ENCODE measurements around the gene HK1. TPM values are rescaled to one million over a fixed set of nuclear protein-coding genes. Genes with fewer than 3 reads are reported as not detected.

Gene HK1
- total RNA-seq, result 10 to 100 TPM; 51.2 to 63.4 (median 57.4) TPM

- TF ChIP-seq CTCF (IDR thresholded peaks at IDR 0.05), result no peak
- TF ChIP-seq POLR2A (IDR thresholded peaks at IDR 0.05), result no peak
- TF ChIP-seq POLR2AphosphoS5 (IDR thresholded peaks at IDR 0.05), result no peak
- no peaks in the 10 kb centered on the region for H3K4me1 ChIP-seq
- DNase-seq (ENCODE audit: low spot score in 2 of 2), result peak in 1 of 2 donors; percentile 35
- no peaks in the 10 kb centered on the region for H3K27me3 ChIP-seq
- H3K36me3 ChIP-seq, result no peaks in the 10 kb centered on the region
- intact Hi-C loops (cut with DNase I; ENCODE audit: low total_unique reads), result no loop called here
- H3K9me3 ChIP-seq, result no peaks in the 10 kb centered on the region
- no peak within 1 kb of the TSS for H3K4me3 ChIP-seq
- H3K27ac ChIP-seq, result peak within 1 kb of the TSS in 1 of 2 donors; percentile 40
Measured at GRCh38 chr10:69278446-69278963, at the start of gene HK1. Gene HK1, plus strand, starts transcription at chr10:69278496.

GRCh38 chr10:69229616-69229916 lies 48.7 kb upstream of the HK1 start:
- Histone ChIP-seq H3K27me3 (no peaks in the 10 kb centered on the region), H3K4me3 (no peak overlapping the region), H3K9me3 (no peaks in the 10 kb centered on the region), H3K27ac (peak overlapping the region in 1 of 2 donors; percentile 11), H3K4me1 (no peaks in the 10 kb centered on the region), H3K36me3 (no peaks in the 10 kb centered on the region)
- DNase-seq (ENCODE audit: low spot score in 2 of 2), result no peak
- TF ChIP-seq POLR2AphosphoS5 (IDR thresholded peaks at IDR 0.05) (no peak), CTCF (IDR thresholded peaks at IDR 0.05) (no peak), POLR2A (IDR thresholded peaks at IDR 0.05) (no peak)
- intact Hi-C loops (cut with DNase I; ENCODE audit: low total_unique reads), result no loop called here

GRCh38 chr10:69230128-69230527 lies 48.2 kb upstream of the HK1 start:
- Histone ChIP-seq H3K27ac (no peak overlapping the region), H3K9me3 (no peaks in the 10 kb centered on the region), H3K27me3 (no peaks in the 10 kb centered on the region), H3K36me3 (no peaks in the 10 kb centered on the region), H3K4me1 (no peaks in the 10 kb centered on the region), H3K4me3 (no peak overlapping the region)
- no peak for TF ChIP-seq POLR2A (IDR thresholded peaks at IDR 0.05)
- TF ChIP-seq CTCF (IDR thresholded peaks at IDR 0.05), result no peak
- TF ChIP-seq POLR2AphosphoS5 (IDR thresholded peaks at IDR 0.05), result no peak
- DNase-seq (ENCODE audit: low spot score in 2 of 2), result no peak
- intact Hi-C loops (cut with DNase I; ENCODE audit: low total_unique reads), result no loop called here

- TF ChIP-seq CTCF (IDR thresholded peaks at IDR 0.05) (no peak), POLR2AphosphoS5 (IDR thresholded peaks at IDR 0.05) (no peak), POLR2A (IDR thresholded peaks at IDR 0.05) (no peak)
- no peaks in the 10 kb centered on the region for H3K4me1 ChIP-seq
- DNase-seq (ENCODE audit: low spot score in 2 of 2), result no peak
- H3K4me3 ChIP-seq, result no peak overlapping the region
- intact Hi-C loops (cut with DNase I; ENCODE audit: low total_unique reads), result no loop called here
- no peaks in the 10 kb centered on the region for H3K9me3 ChIP-seq
- H3K36me3 ChIP-seq, result no peaks in the 10 kb centered on the region
- H3K27ac ChIP-seq, result no peak overlapping the region
- no peaks in the 10 kb centered on the region for H3K27me3 ChIP-seq
Measured at GRCh38 chr10:69232252-69232651, 46.0 kb upstream of the HK1 start.

GRCh38 chr10:69232736-69233480 lies 45.4 kb upstream of the HK1 start:
- H3K27ac ChIP-seq, result no peak overlapping the region
- no peak for DNase-seq (ENCODE audit: low spot score in 2 of 2)
- TF ChIP-seq CTCF (IDR thresholded peaks at IDR 0.05), result no peak
- no peak for TF ChIP-seq POLR2AphosphoS5 (IDR thresholded peaks at IDR 0.05)
- TF ChIP-seq POLR2A (IDR thresholded peaks at IDR 0.05), result no peak
- H3K4me3 ChIP-seq, result no peak overlapping the region
- no peaks in the 10 kb centered on the region for H3K27me3 ChIP-seq
- H3K4me1 ChIP-seq, result no peaks in the 10 kb centered on the region
- intact Hi-C loops (cut with DNase I; ENCODE audit: low total_unique reads), result no loop called here
- H3K36me3 ChIP-seq, result no peaks in the 10 kb centered on the region
- no peaks in the 10 kb centered on the region for H3K9me3 ChIP-seq

All from breast epithelium (tissue), 4 donors.